H9 (cell line): ENCODE results near the gene CROT. TPM values are rescaled to one million over a fixed set of nuclear protein-coding genes. Genes with fewer than 3 reads are reported as not detected.

Experiments
- DNase-seq: peaks from one replicate; pipeline ENCODE4 v3.0.0-alpha.2; 2017
- H2AFZ ChIP-seq: one replicate; pipeline ENCODE4 v1.6.1; 2013; ENCODE audit warnings: mild to moderate bottlenecking, low read length, control low read depth, moderate library complexity
- H2AK5ac ChIP-seq: 2 replicates; pipeline ENCODE4 v1.6.1; 2013; ENCODE audit warnings: low read length, control low read depth, mixed read lengths; ENCODE audit not compliant: insufficient read length
- H2BK120ac ChIP-seq: one replicate; pipeline ENCODE4 v1.6.1; 2013; ENCODE audit warnings: low read depth, mild to moderate bottlenecking, low read length, control low read depth, inconsistent platforms; ENCODE audit not compliant: poor library complexity, severe bottlenecking
- H2BK12ac ChIP-seq: 2 replicates; pipeline ENCODE4 v1.6.1; 2013; ENCODE audit warnings: low read length, control low read depth, mixed read lengths, low read depth; ENCODE audit not compliant: insufficient read length
- H2BK15ac ChIP-seq: 2 replicates; pipeline ENCODE4 v1.6.1; 2013; ENCODE audit warnings: low read depth, low read length, control low read depth
- H2BK20ac ChIP-seq: one replicate; pipeline ENCODE4 v1.6.1; 2013; ENCODE audit warnings: low read depth, mild to moderate bottlenecking, low read length, control low read depth, inconsistent platforms; ENCODE audit not compliant: poor library complexity, severe bottlenecking
- H2BK5ac ChIP-seq: 2 replicates; pipeline ENCODE4 v1.6.1; 2013; ENCODE audit warnings: low read length, control low read depth, mixed read lengths; ENCODE audit not compliant: insufficient read length
- H3K14ac ChIP-seq: 2 replicates; pipeline ENCODE4 v1.6.1; 2013; ENCODE audit warnings: low read length, control low read depth; ENCODE audit not compliant: insufficient read depth
- H3K18ac ChIP-seq: 2 replicates; pipeline ENCODE4 v1.6.1; 2013; ENCODE audit warnings: low read depth, mild to moderate bottlenecking, mixed read lengths, low read length, control low read depth; ENCODE audit not compliant: insufficient read length
- H3K23ac ChIP-seq: 2 replicates; pipeline ENCODE4 v1.6.1; 2013; ENCODE audit warnings: low read length, control low read depth, mixed read lengths, low read depth; ENCODE audit not compliant: insufficient read length
- H3K23me2 ChIP-seq: 2 replicates; pipeline ENCODE4 v1.6.1; 2013; ENCODE audit warnings: low read depth, mild to moderate bottlenecking, mixed read lengths, low read length, control low read depth; ENCODE audit not compliant: insufficient read length, poor library complexity, severe bottlenecking
- H3K27ac ChIP-seq: 2 replicates; pipeline ENCODE4 v1.5.1; 2013; ENCODE audit warnings: low read length, control low read depth, mixed read lengths, low read depth; ENCODE audit not compliant: insufficient read length
- H3K27me3 ChIP-seq: 2 replicates; pipeline ENCODE4 v1.6.1; 2013; ENCODE audit warnings: low read length, control low read depth, inconsistent platforms; ENCODE audit not compliant: insufficient read depth
- H3K4ac ChIP-seq: 2 replicates; pipeline ENCODE4 v1.6.1; 2013; ENCODE audit warnings: low read depth, mild to moderate bottlenecking, control low read depth, inconsistent platforms, low read length, moderate library complexity
- H3K4me1 ChIP-seq: 2 replicates; pipeline ENCODE4 v1.6.1; 2013; ENCODE audit warnings: low read length, control low read depth, inconsistent platforms; ENCODE audit not compliant: insufficient read depth
- H3K4me2 ChIP-seq: 2 replicates; pipeline ENCODE4 v1.6.1; 2013; ENCODE audit warnings: low read length, control low read depth, mixed read lengths; ENCODE audit not compliant: insufficient read length, insufficient read depth
- H3K56ac ChIP-seq: 2 replicates; pipeline ENCODE4 v1.6.1; 2013; ENCODE audit warnings: low read depth, mild to moderate bottlenecking, mixed read lengths, low read length, control low read depth; ENCODE audit not compliant: insufficient read length
- H3K79me1 ChIP-seq: 2 replicates; pipeline ENCODE4 v1.6.1; 2013; ENCODE audit warnings: low read depth, mild to moderate bottlenecking, moderate library complexity, low read length, control low read depth, inconsistent platforms; ENCODE audit not compliant: insufficient read depth, poor library complexity, severe bottlenecking
- H3K79me2 ChIP-seq: 2 replicates; pipeline ENCODE4 v1.6.1; 2013; ENCODE audit warnings: low read length, control low read depth, inconsistent platforms; ENCODE audit not compliant: insufficient read depth
- H3K9ac ChIP-seq: 2 replicates; pipeline ENCODE4 v1.6.1; 2013; ENCODE audit warnings: low read length, control low read depth, mixed read lengths; ENCODE audit not compliant: insufficient read length; ENCODE audit errors: extremely low read depth
- H3K9me3 ChIP-seq: one replicate; pipeline ENCODE4 v1.6.1; 2013; ENCODE audit warnings: low read depth, low read length, inconsistent platforms; ENCODE audit not compliant: control insufficient read depth
- H3T11ph ChIP-seq: one replicate; pipeline ENCODE4 v1.6.1; 2013; ENCODE audit warnings: mild to moderate bottlenecking, low read length, control low read depth, inconsistent platforms
- H4K20me1 ChIP-seq: one replicate; pipeline ENCODE4 v1.6.1; 2013; ENCODE audit not compliant: control insufficient read depth, insufficient read length, insufficient read depth
- H4K5ac ChIP-seq: 2 replicates; pipeline ENCODE4 v1.6.1; 2013; ENCODE audit warnings: low read depth, mild to moderate bottlenecking, mixed read lengths, low read length, control low read depth; ENCODE audit not compliant: insufficient read length
- H4K8ac ChIP-seq: replicated peaks from 2 replicates; pipeline ENCODE4 v1.6.1; 2013; ENCODE audit warnings: low read length, control low read depth, mixed read lengths, low read depth; ENCODE audit not compliant: insufficient read length
- H4K91ac ChIP-seq: 2 replicates; pipeline ENCODE4 v1.6.1; 2013; ENCODE audit warnings: low read depth, mild to moderate bottlenecking, moderate library complexity, mixed read lengths, low read length, control low read depth; ENCODE audit not compliant: insufficient read length
- H3K27ac Mint-ChIP-seq, 3 experiments: 2 replicates in 2 of 3; 3 replicates in 1 of 3; pipeline ENCODE4 v1.8.0; 2020 to 2021; ENCODE audit warnings: mixed read lengths in 3 of 3, mild to moderate bottlenecking in 1 of 3, moderate library complexity in 1 of 3
- H3K27me3 Mint-ChIP-seq: 2 replicates; pipeline ENCODE4 v1.8.0; 2021; ENCODE audit warnings: low read depth, mild to moderate bottlenecking, moderate library complexity, mixed read lengths
- H3K36me3 Mint-ChIP-seq, 3 experiments: 2 replicates in 2 of 3; 3 replicates in 1 of 3; pipeline ENCODE4 v1.8.0; 2020 to 2021; ENCODE audit warnings: low read depth in 3 of 3, mixed read lengths in 3 of 3; ENCODE audit not compliant: insufficient read depth in 1 of 3
- H3K4me1 Mint-ChIP-seq, 2 experiments: 2 replicates each; pipeline ENCODE4 v1.8.0; 2020; ENCODE audit warnings: mixed read lengths in 2 of 2
- H3K4me3 Mint-ChIP-seq, 2 experiments: 2 replicates in 1 of 2; 3 replicates in 1 of 2; pipeline ENCODE4 v1.8.0; 2020 to 2021; ENCODE audit warnings: mild to moderate bottlenecking in 2 of 2, mixed read lengths in 2 of 2, moderate library complexity in 1 of 2
- H3K9me3 Mint-ChIP-seq, 2 experiments: 2 replicates in 1 of 2; 3 replicates in 1 of 2; pipeline ENCODE4 v1.8.0; 2020; ENCODE audit warnings: mild to moderate bottlenecking in 2 of 2, mixed read lengths in 2 of 2, moderate library complexity in 1 of 2
- WGBS: extraction: QIAGEN DNeasy Blood & Tissue Kit; methylation state at CpG from one replicate; pipeline ENCODE4 v1.1.7; 2013; ENCODE audit warnings: missing lambda C conversion rate, low lambda C conversion rate, mixed read lengths; ENCODE audit not compliant: insufficient read length; ENCODE audit errors: extremely low coverage; 5-methylcytosine and 5-hydroxymethylcytosine counted together
- total RNA-seq: library from RNA; stranded (reverse); gene quantifications from 2 replicates; pipeline ENCODE4 v1.2.1, GENCODE V29; 2021
- TF ChIP-seq, protein P1 (sequence below): fragments of 200-600 bp; sonication (generic); conservative IDR thresholded peaks from 3 replicates; pipeline ENCODE4 v1.8.0; 2021; ENCODE audit warnings: antibody characterized with exemption, mild to moderate bottlenecking

The CROT gene
- total RNA-seq, 1 experiment from 2014 or later = 6.0 TPM

DNA sequence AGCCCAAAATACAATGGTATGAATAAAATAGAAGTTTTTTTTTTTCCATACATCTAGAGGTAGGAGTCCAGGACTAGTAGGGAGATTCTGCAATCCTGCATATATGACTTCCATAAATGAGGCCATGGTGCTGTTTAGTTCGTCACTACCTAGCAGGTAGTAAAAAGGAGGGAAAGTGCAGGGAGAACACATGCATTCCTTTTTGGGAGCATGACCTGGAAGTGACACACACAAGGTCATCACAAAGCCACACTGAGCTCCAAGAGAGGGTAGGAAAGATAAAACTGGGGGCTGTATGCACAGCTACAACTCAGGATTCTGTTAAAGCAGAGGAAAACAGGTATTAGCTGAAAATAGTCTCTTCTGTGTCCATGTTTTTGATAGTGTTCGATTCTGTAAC lies 2.2 kb downstream of the CROT start:
- H4K5ac ChIP-seq = no peak overlapping the region
- no peak overlapping the region for H4K8ac ChIP-seq
- no peak overlapping the region for H3T11ph ChIP-seq
- H3K79me2 ChIP-seq = no peaks in the 10 kb centered on the region
- no peak overlapping the region for H3K56ac ChIP-seq
- H3K4ac ChIP-seq = no peak overlapping the region
- H3K27me3 ChIP-seq = no peaks in the 10 kb centered on the region
- peaks cover 6% of the 10 kb centered on the region for H3K27me3 Mint-ChIP-seq
- TF ChIP-seq, protein P1, sequence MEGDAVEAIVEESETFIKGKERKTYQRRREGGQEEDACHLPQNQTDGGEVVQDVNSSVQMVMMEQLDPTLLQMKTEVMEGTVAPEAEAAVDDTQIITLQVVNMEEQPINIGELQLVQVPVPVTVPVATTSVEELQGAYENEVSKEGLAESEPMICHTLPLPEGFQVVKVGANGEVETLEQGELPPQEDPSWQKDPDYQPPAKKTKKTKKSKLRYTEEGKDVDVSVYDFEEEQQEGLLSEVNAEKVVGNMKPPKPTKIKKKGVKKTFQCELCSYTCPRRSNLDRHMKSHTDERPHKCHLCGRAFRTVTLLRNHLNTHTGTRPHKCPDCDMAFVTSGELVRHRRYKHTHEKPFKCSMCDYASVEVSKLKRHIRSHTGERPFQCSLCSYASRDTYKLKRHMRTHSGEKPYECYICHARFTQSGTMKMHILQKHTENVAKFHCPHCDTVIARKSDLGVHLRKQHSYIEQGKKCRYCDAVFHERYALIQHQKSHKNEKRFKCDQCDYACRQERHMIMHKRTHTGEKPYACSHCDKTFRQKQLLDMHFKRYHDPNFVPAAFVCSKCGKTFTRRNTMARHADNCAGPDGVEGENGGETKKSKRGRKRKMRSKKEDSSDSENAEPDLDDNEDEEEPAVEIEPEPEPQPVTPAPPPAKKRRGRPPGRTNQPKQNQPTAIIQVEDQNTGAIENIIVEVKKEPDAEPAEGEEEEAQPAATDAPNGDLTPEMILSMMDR = no peak
- no peak overlapping the region for H3K27ac Mint-ChIP-seq
- H3K36me3 Mint-ChIP-seq = peaks cover 28 to 52% (median 42%) of the 10 kb centered on the region in 3 experiments
- no peak overlapping the region for H3K23ac ChIP-seq
- no peak overlapping the region for H2BK20ac ChIP-seq
- no peak overlapping the region for H2BK12ac ChIP-seq
- H3K9ac ChIP-seq = no peak overlapping the region
- no peak overlapping the region for H3K4me2 ChIP-seq
- no peak overlapping the region for H2BK5ac ChIP-seq
- no peak overlapping the region for H2AFZ ChIP-seq
- H3K9me3 Mint-ChIP-seq = peaks cover 4 to 9% of the 10 kb centered on the region in 2 experiments; a peak in 4 of 5 replicates
- H3K4me1 Mint-ChIP-seq = peaks cover 23 to 28% of the 10 kb centered on the region in 2 experiments
- H3K9me3 ChIP-seq = peaks cover 9% of the 10 kb centered on the region
- no peak for DNase-seq
- H3K27ac ChIP-seq = no peak overlapping the region
- H3K14ac ChIP-seq = no peak overlapping the region
- H3K79me1 ChIP-seq = no peaks in the 10 kb centered on the region
- H2AK5ac ChIP-seq = no peak overlapping the region
- no peaks in the 10 kb centered on the region for H4K20me1 ChIP-seq
- no peak overlapping the region for H2BK120ac ChIP-seq
- H2BK15ac ChIP-seq = no peak overlapping the region
- H4K91ac ChIP-seq = no peak overlapping the region
- H3K4me3 Mint-ChIP-seq = no peak overlapping the region
- no CpG with 5 or more reads among the region's 2 CpGs for WGBS
- H3K4me1 ChIP-seq = no peaks in the 10 kb centered on the region
- peaks cover 8% of the 10 kb centered on the region for H3K23me2 ChIP-seq
- no peak overlapping the region for H3K18ac ChIP-seq
